Lower lobe of right lung (tissue), 2 donors: ENCODE data around the gene SGPL1. TPM values are rescaled to one million over a fixed set of nuclear protein-coding genes. Genes with fewer than 3 reads are reported as not detected.

ENCODE experiments used
- ATAC-seq, 2 donors: fragments of 200-7000 bp; cut with Tn5 transposase; one replicate each; pipeline ENCODE4 v1.9.1; 2020 to 2022; ENCODE audit warnings: mild to moderate bottlenecking in 2 of 2, moderate library complexity in 2 of 2
- DNase-seq: peaks from one replicate; pipeline ENCODE4 v3.0.0-alpha.2; 2020
- H3K27ac ChIP-seq: fragments of 200-600 bp; one replicate; pipeline ENCODE4 v1.8.0; 2022
- H3K27me3 ChIP-seq: fragments of 200-600 bp; one replicate; pipeline ENCODE4 v1.8.0; 2022; ENCODE audit warnings: low read depth
- H3K36me3 ChIP-seq: fragments of 200-600 bp; one replicate; pipeline ENCODE4 v1.8.0; 2022; ENCODE audit warnings: mild to moderate bottlenecking
- H3K4me1 ChIP-seq: fragments of 200-600 bp; one replicate; pipeline ENCODE4 v1.8.0; 2022
- H3K4me3 ChIP-seq: fragments of 200-600 bp; one replicate; pipeline ENCODE4 v1.8.0; 2022; ENCODE audit warnings: mild to moderate bottlenecking
- H3K9me3 ChIP-seq: fragments of 200-600 bp; one replicate; pipeline ENCODE4 v1.8.0; 2022
- CTCF ChIP-seq: fragments of 200-600 bp; IDR thresholded peaks from one replicate; pipeline ENCODE4 v1.8.0; 2022; ENCODE audit warnings: antibody characterized with exemption, mild to moderate bottlenecking
- intact Hi-C: fragments of 100-400 bp; cut with DNase I; formaldehyde crosslinking; loops from one replicate; pipeline ENCODE4 v1.11.0; 2022
- total RNA-seq: library from RNA; stranded (reverse); fragmentation: NEBNext Ultra II Directional; extraction: Animal tissue kit (Norgen Biotek cat#: 25700); gene quantifications from one replicate; pipeline ENCODE4 v1.2.1, GENCODE V29; 2021
- donor health status: DM: no; HTN: yes; CAD: no; lungs with severe emphysema.

SGPL1 gene
- total RNA-seq, 1 donor from 2014 or later, result 41.2 TPM

DNA sequence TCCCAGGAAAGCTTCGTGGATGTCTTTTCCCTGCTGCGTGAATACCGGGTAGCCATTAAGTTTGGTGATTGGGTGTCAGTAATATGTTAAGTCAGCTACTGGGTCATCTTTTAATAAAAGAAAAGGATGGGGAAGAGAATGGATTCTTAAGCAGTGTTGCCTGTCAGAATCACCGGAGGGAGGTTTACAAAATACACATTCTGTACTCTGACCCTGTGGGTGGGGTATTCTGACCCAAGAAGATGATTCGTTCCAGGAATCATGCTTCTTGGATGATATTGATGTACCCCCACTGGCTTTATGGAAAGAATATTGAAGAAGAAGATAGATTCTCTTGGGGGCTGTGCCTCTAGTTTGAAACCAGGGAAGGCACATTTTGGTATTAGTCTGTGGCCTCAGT is 18.3 kb downstream of the SGPL1 start:
- Histone ChIP-seq H3K27ac (no peak overlapping the region), H3K9me3 (no peaks in the 10 kb centered on the region), H3K36me3 (no peaks in the 10 kb centered on the region), H3K27me3 (no peaks in the 10 kb centered on the region), H3K4me1 (peaks cover 43% of the 10 kb centered on the region), H3K4me3 (no peak overlapping the region)
- no peak for DNase-seq
- no peak for TF ChIP-seq CTCF
- ATAC-seq, result no peak
- intact Hi-C loops, result no loop called here

DNA sequence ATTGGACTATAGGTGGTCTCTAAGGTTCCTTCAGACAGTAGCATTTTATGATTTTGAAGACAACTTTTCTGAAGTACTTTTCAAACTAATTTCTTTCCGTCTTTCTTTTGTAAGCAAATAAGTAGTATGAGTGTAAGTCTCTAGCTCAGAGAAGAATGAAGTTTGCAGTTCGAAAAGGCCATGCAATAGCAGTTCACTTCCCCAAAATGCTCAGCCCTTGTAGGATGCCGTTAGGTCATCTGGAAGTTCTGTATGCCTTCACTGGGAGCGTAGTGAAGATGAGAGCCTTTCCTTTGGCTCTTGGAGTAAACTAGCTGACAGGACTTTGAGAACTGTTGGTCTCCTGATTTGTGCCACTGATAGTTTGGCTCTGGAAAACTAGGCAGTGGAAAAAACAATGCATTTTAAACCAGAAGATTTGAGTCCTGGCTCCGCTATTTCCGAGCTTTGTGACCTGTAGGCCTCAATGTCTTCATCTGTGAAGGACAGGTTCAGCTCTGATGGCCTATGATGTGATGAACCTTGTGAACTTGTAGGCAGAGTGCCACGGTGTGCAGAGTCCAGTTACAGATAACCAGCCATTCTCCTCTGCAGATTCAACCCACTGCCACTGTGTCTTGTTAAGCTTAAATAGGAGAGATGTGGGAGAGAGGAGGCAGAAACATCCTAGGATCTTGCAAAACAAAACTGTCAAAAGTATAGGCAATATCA is 18.8 kb downstream of the SGPL1 start:
- no peaks in the 10 kb centered on the region for H3K27me3 ChIP-seq
- intact Hi-C loops, result no loop called here
- no peak overlapping the region for H3K27ac ChIP-seq
- no peaks in the 10 kb centered on the region for H3K9me3 ChIP-seq
- ATAC-seq (peak in 1 of 2 donors; percentile 43), DNase-seq (no peak)
- H3K36me3 ChIP-seq, result no peaks in the 10 kb centered on the region
- H3K4me1 ChIP-seq, result peaks cover 43% of the 10 kb centered on the region
- H3K4me3 ChIP-seq, result no peak overlapping the region
- no peak for TF ChIP-seq CTCF

DNA sequence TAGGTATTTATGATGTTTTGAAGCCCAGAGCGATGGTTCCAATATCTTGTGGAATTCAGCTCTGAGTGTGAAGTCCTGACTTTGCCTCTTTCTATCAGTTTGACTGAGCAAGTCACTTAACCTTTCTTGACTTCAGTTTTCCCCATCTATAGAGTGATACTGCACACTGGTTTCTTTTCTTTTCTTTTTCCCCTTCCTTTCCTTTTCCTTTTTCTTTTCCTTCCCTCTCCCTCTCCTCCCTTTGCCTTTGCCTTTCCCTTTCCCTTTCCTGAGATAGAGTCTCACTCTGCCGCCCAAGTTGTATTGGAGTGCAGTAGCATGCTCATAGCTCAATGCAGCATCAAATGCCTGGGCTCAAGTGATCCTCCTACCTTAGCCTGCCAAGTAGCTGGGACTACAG is 20.6 kb downstream of the SGPL1 start:
- Histone ChIP-seq H3K27me3 (no peaks in the 10 kb centered on the region), H3K9me3 (no peaks in the 10 kb centered on the region), H3K4me1 (peaks cover 37% of the 10 kb centered on the region), H3K36me3 (no peaks in the 10 kb centered on the region), H3K4me3 (no peak overlapping the region), H3K27ac (no peak overlapping the region)
- no peak for TF ChIP-seq CTCF
- DNase-seq (no peak), ATAC-seq (no peak)
- intact Hi-C loops, result no loop called here

GRCh38 chr10:70837660-70838059 is 21.9 kb downstream of the SGPL1 start:
- no peak for DNase-seq
- Histone ChIP-seq H3K4me3 (no peak overlapping the region), H3K4me1 (peaks cover 28% of the 10 kb centered on the region), H3K36me3 (no peaks in the 10 kb centered on the region), H3K9me3 (no peaks in the 10 kb centered on the region), H3K27me3 (no peaks in the 10 kb centered on the region), H3K27ac (no peak overlapping the region)
- intact Hi-C loops, result no loop called here
- TF ChIP-seq CTCF, result no peak
- no peak for ATAC-seq

GRCh38 chr10:70838270-70838805 is 22.6 kb downstream of the SGPL1 start:
- TF ChIP-seq CTCF, result no peak
- H3K9me3 ChIP-seq, result no peaks in the 10 kb centered on the region
- no peaks in the 10 kb centered on the region for H3K27me3 ChIP-seq
- no peaks in the 10 kb centered on the region for H3K36me3 ChIP-seq
- intact Hi-C loops, result no loop called here
- no peak overlapping the region for H3K4me3 ChIP-seq
- no peak for ATAC-seq
- H3K27ac ChIP-seq, result no peak overlapping the region
- no peak for DNase-seq
- H3K4me1 ChIP-seq, result peaks cover 26% of the 10 kb centered on the region
